Kidney glomerular epithelial cell (primary cell): ENCODE data around the gene MPZL3.
"Not testable (repeated sequence)": the region's sequence is repeated elsewhere in the genome, so short reads cannot be mapped to it uniquely, and the experiment has no call there.

ENCODE experiments used
- DNase-seq: peaks from one replicate; lab custom pipeline; 2025; lab: John Stamatoyannopoulos, UW

MPZL3 gene

DNA sequence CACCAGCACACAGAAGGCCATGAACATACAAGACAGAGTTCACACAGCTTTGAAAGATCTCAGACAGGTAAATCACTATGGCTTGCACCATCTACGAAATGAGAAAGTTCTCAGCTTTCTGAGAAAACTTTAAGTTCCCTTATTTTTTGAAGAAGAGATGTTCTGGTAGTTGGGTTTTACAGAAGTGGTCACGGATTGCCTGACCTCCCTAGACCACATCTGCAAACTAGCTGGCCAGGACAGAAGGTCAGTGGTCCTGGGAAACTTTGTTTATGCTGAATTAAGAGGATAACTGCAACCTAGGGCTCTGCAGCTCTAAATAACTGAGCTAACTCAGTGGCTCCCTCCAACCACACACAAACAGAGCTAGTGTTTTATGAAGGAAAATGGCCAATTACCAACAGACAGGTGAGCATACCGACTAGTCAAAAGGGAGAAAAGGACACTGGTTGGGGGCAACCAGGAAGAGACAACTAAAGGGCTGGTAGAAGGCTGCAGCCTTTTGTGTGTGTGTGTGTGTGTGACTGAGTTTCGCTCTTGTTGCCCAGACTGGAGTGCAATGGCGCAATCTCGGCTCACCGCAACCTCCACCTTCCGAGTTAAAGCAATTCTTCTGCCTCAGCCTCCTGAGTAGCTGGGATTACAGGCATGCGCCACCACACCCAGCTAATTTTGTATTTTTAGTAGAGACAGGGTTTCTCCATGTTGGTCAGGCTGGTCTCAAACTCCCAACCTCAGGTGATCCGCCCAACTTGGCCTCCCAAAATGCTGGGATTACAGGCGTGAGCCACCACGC is 67.2 kb downstream of the MPZL3 start:
- no peak for DNase-seq

- DNase-seq, result not testable (repeated sequence)
Measured at GRCh38 chr11:118183691-118184090, 68.5 kb downstream of the MPZL3 start.

DNA sequence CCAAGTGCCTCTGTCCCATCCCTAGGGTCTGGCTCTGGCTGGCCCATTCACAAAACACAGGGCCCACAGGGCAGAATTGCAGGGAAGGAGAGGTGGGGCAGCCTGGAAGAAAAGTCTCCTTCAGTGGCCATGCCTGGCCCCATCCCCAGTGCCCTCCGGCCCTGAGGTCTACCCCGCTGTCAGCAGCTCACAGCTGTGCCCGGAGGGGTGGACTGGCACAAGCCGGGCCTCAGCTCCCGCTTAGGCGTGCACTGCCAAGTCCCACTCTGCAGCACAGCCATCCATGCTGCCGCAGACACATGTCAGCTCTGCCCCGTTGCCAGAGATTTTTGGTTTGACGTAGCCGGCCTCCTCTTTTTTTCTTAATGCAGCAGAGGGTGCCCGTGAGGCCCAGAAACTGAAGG is 71.9 kb downstream of the MPZL3 start:
- peak; percentile 65 for DNase-seq

DNA sequence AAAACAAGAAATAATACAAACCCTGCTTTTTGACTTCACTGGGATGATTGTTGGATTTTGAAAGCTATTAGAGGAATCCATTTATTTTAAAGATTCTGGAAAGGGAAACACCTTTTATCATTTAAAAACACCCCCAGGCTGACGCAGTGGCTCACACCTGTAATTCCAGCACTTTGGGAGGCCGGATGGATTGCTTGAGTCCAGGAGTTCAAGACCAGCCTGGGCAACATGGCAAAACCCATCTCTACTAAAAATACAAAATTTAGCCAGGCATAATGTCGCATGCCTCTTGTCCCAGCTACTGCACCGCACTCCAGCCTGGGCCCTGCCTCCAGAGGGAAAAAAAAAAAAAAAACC is 75.4 kb downstream of the MPZL3 start:
- DNase-seq, result no peak
